WERI-Rb-1 (cell line): ENCODE measurements around the gene NPAS2.

Source experiments
- DNase-seq: peaks from one replicate; pipeline ENCODE4 v3.0.0-alpha.2; 2020
- H3K27ac ChIP-seq: fragments of 250-450 bp; sonication (Bioruptor Pico); 2 replicates; pipeline ENCODE4 v1.5.1; 2020; ENCODE audit warnings: mild to moderate bottlenecking, moderate library complexity
- H3K27me3 ChIP-seq: fragments of 250-450 bp; sonication (Bioruptor Pico); 2 replicates; pipeline ENCODE4 v1.5.1; 2021; ENCODE audit warnings: mild to moderate bottlenecking, low read depth, moderate library complexity; ENCODE audit not compliant: insufficient read depth, severe bottlenecking
- H3K36me3 ChIP-seq: fragments of 250-450 bp; sonication (Bioruptor Pico); 2 replicates; pipeline ENCODE4 v1.5.1; 2020; ENCODE audit warnings: mild to moderate bottlenecking, moderate library complexity
- H3K4me3 ChIP-seq: 2 replicates; pipeline ENCODE4 v1.5.1; 2011; ENCODE audit warnings: low read depth, mild to moderate bottlenecking, control low read depth, low read length
- H3K9me3 ChIP-seq: fragments of 250-450 bp; sonication (Bioruptor Pico); 2 replicates; pipeline ENCODE4 v1.5.1; 2021; ENCODE audit warnings: mild to moderate bottlenecking, moderate library complexity; ENCODE audit not compliant: severe bottlenecking
- TF ChIP-seq, protein P1 (sequence below): IDR thresholded peaks from 2 replicates; pipeline ENCODE4 v1.5.1; 2011; ENCODE audit warnings: low read depth, mild to moderate bottlenecking, control low read depth, inconsistent platforms, low read length

Gene NPAS2

DNA sequence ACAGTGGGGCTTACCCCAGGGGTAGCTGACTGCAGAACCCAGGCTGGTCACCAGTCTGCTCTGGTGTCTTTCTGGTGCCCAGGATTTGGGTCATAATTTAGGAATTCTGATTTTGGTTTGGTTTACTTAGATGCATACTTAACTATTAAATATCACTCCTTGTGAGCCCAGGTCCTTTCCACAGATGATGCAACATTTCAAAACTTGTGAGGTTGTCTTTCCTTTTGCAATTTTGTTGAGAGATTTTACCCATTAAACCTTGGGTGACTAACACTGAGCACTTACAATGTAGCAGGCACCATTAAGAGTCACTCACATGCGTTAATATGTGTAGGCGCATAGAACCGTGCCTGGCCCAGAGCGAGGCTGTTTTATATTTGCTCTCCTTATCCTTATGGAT is 120.3 kb downstream of the NPAS2 start:
- Histone ChIP-seq H3K36me3 (no peaks in the 10 kb centered on the region), H3K9me3 (no peaks in the 10 kb centered on the region), H3K27me3 (peaks cover 3% of the 10 kb centered on the region), H3K27ac (no peak overlapping the region), H3K4me3 (no peak overlapping the region)
- TF ChIP-seq, protein P1, sequence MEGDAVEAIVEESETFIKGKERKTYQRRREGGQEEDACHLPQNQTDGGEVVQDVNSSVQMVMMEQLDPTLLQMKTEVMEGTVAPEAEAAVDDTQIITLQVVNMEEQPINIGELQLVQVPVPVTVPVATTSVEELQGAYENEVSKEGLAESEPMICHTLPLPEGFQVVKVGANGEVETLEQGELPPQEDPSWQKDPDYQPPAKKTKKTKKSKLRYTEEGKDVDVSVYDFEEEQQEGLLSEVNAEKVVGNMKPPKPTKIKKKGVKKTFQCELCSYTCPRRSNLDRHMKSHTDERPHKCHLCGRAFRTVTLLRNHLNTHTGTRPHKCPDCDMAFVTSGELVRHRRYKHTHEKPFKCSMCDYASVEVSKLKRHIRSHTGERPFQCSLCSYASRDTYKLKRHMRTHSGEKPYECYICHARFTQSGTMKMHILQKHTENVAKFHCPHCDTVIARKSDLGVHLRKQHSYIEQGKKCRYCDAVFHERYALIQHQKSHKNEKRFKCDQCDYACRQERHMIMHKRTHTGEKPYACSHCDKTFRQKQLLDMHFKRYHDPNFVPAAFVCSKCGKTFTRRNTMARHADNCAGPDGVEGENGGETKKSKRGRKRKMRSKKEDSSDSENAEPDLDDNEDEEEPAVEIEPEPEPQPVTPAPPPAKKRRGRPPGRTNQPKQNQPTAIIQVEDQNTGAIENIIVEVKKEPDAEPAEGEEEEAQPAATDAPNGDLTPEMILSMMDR, result no peak
- DNase-seq, result no peak

DNA sequence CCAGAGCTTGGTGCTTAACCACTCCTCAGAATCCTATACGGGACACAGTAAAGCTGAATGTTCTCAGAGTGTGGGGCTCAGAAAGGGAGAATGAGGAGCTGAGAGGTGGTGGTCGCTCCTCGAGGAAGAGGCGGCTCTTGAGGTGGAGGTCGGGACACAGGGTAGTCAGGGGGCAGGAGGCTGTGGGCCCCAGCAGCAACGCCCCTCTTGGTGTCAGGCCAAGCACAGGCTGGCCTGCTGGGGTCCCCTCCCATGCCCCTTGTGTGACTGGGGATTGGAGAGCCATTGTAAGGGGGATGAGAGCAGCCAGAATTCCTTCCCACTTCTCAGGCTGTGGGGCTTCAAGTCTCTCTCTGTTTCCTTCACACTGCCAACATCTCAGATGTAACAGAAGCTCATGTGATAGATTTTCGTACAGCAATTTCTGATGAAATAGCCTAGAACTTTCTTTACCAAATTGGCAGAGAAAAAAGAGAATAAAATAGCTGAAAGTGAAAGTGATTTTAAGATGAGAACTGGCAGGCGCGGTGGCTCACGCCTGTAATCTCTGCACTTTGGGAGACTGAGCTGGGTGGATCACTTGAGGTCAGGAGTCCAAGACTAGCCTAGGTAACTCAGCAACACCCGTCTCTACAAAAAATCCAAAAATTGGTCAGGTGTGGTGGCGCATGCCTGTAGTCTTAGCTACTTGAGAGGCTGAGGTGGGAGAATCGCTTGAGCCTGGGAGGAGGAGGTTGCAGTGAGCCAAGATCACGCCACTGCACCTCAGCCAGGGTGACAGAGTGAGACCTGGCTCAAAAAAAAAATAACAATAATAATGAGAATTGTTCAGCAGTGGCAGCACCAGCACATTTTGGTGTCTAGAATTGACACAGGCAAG is 121.1 kb downstream of the NPAS2 start:
- DNase-seq, result no peak
- H3K36me3 ChIP-seq, result no peaks in the 10 kb centered on the region
- H3K27ac ChIP-seq, result no peak overlapping the region
- no peak overlapping the region for H3K4me3 ChIP-seq
- no peaks in the 10 kb centered on the region for H3K9me3 ChIP-seq
- peaks cover 3% of the 10 kb centered on the region for H3K27me3 ChIP-seq
- TF ChIP-seq, protein P1, result no peak

DNA sequence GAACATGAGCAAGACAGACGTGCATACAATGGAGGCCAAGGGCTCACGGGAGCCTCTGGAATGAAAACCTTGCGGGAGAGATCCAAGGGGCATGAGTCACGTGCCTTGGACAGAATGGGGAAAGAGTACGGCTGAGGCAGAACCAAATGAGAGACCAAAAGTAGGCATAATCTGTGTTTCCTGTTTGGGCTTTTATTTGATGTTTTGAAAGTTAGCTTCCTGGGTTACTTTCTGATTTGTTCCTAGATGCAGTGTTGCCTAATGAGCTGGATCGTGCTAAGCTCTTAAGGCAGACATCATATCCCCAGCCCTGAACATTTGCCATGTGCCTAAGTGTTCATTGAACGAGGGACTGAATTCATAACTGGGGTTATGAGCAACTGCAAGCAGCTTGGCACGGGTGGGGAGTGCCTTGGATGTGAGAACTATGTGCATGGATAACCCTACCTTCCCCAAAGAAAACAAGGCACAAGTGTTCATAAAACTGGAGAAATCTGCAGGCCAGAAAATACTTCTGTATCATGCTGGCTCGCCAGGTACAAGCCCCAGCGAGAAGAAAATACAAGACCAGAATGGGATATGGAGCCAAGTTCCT is 121.8 kb downstream of the NPAS2 start:
- Histone ChIP-seq H3K27me3 (peaks cover 3% of the 10 kb centered on the region), H3K36me3 (no peaks in the 10 kb centered on the region), H3K9me3 (no peaks in the 10 kb centered on the region), H3K4me3 (no peak overlapping the region), H3K27ac (no peak overlapping the region)
- DNase-seq, result no peak
- TF ChIP-seq, protein P1, result no peak

DNA sequence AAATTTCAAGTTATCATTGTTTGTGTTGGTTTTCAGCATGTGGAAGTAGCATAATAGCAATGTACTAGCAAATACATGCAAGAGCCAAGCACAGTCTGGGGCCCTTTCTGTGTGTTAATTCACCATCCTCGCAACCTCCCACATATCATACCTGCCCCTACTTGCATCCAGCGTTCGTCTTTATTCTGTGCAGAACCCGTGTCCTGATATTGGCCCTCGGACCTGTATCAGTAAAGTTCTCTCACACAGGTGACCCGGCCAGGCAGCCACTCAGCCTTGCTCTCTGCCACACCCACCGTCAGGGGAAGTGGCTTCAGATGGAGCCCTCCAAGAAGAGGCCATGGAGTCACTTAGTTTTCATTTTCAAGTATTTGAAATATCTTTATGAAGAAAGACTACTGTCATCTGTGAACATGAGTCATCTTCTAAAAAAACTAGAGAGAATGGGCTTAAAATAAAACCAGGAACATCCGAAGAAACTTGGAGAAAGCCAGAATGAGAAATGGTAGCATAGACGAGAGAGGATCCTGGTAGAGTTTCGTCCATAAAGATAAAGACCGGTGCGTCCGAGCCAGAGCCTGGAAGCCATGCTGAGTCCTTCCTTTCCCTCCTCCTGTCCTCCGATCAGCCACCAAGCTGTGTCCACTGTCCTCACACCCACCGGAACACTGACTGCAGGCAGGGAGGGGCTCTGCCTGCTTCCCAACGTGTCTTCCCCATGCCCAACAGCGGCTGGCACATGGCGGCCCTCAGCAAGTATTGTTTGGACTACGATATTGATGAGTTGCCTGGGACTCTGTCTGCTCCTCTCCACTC is 124.9 kb downstream of the NPAS2 start:
- TF ChIP-seq, protein P1, result no peak
- peaks cover 3% of the 10 kb centered on the region for H3K27me3 ChIP-seq
- no peak for DNase-seq
- no peak overlapping the region for H3K4me3 ChIP-seq
- no peaks in the 10 kb centered on the region for H3K9me3 ChIP-seq
- H3K36me3 ChIP-seq, result no peaks in the 10 kb centered on the region
- no peak overlapping the region for H3K27ac ChIP-seq

DNA sequence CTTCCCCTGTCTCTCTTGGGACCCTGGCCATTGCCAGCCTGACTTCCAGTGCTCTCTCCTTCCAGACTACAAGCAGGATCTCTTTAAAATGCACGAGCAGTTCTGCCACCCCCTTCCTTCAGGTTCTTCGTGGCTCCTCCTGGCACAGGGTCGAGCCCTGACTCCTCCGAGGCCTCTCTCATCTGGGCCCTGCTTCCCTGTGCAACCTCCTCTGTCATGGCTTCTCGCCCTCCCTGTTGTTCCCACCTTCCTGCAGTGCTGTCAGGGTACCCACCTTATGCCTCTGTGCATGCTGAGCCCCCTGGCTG is 125.4 kb downstream of the NPAS2 start:
- Histone ChIP-seq H3K27ac (no peak overlapping the region), H3K36me3 (no peaks in the 10 kb centered on the region), H3K9me3 (no peaks in the 10 kb centered on the region), H3K27me3 (peaks cover 3% of the 10 kb centered on the region), H3K4me3 (no peak overlapping the region)
- no peak for DNase-seq
- TF ChIP-seq, protein P1, result no peak
